ENCODE measurements around the gene GGA2.

GGA2 gene

GRCh38 chr16:23423496-23424049 lies 86.7 kb downstream of the GGA2 start:
- no peak for DNase-seq (ENCODE audit: low read depth in 4 of 4, low spot score in 1 of 4)

GRCh38 chr16:23420011-23420410 lies 90.3 kb downstream of the GGA2 start:
- DNase-seq (ENCODE audit: low read depth in 4 of 4, low spot score in 1 of 4), result no peak

- no peak for DNase-seq (ENCODE audit: low read depth in 4 of 4, low spot score in 1 of 4)
These were observed 93.5 kb downstream of the GGA2 start for GRCh38 chr16:23416816-23417215.

GRCh38 chr16:23414731-23415130 lies 95.6 kb downstream of the GGA2 start:
- DNase-seq (ENCODE audit: low read depth in 4 of 4, low spot score in 1 of 4), result no peak
